Measurements from ENCODE around the gene PFN2.

Gene PFN2

GRCh38 chr3:149933008-149933407, 37.7 kb downstream of the PFN2 start:
- H3K4me3 ChIP-seq (ENCODE audit: low read depth, low read length): no peak overlapping the region

DNA sequence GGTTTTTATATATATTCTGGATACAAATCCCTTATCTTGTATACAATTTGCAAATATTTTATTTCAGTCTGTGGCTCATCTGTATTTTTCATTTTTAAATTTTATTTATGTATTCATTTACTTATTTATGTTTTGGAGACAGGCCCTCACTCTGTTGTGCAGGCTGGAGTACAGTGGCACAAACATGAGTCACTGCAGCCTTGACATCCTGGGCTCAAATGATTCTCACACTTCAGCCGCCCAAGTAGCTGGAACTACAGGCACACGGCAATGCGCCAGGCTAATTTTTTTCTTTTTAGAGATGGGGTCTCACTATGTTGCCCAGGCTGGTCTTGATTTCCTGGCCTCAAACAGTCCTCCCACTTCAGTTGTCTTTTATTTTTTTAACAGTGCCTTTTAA, 50.6 kb downstream of the PFN2 start:
- H3K4me3 ChIP-seq (ENCODE audit: low read depth, low read length): no peak overlapping the region

- no peak overlapping the region for H3K4me3 ChIP-seq (ENCODE audit: low read depth, low read length)
Observed at GRCh38 chr3:149919509-149919908, 51.2 kb downstream of the PFN2 start.

GRCh38 chr3:149917124-149917667, 53.5 kb downstream of the PFN2 start:
- no peak overlapping the region for H3K4me3 ChIP-seq (ENCODE audit: low read depth, low read length)

Data from iPS-11a (cell line).